ENCODE results near the gene INTS11. TPM values are rescaled to one million over a fixed set of nuclear protein-coding genes. Genes with fewer than 3 reads are reported as not detected.
A peak's percentile ranks its signal among the peaks of the same experiment; 100 is the strongest.

Gene INTS11
- total and polyA plus RNA-seq, 9 of the 15 experiments (the other 6 are each of a cell fraction or from before 2014, with no cell fraction given): 3.6 to 183 (median 110) TPM

GRCh38 chr1:1361233-1361981 lies 36.9 kb upstream of the INTS11 start:
- peak; percentile 60; the same call in 1 of the 2 replicates for TF ChIP-seq ZNF740 (CRISPR knock-in tag; IDR thresholded peaks at IDR 0.05)
- TF ChIP-seq ZNF740 (tag; IDR thresholded peaks at IDR 0.05): no peak
- TF ChIP-seq ZNF197 (CRISPR knock-in tag; IDR thresholded peaks at IDR 0.05; ENCODE audit: low read depth): no peak
- TF ChIP-seq SRSF7 (optimal IDR thresholded peaks at IDR 0.05; ENCODE audit: low read depth, low read length): no peak
- TF ChIP-seq MAX (CRISPR knock-in tag; IDR thresholded peaks at IDR 0.05): no peak
- TF ChIP-seq MTA3 (IDR thresholded peaks at IDR 0.05; ENCODE audit: borderline replicate concordance): no peak
- no peak for TF ChIP-seq FOXP1 (CRISPR knock-in tag; IDR thresholded peaks at IDR 0.05)
- no peak for TF ChIP-seq CTBP1 (IDR thresholded peaks at IDR 0.05; ENCODE audit: borderline replicate concordance)
- 0 out of 2 replicates have a peak, but pooled peaks have one; percentile 28 for TF ChIP-seq ZBTB33 (CRISPR knock-in tag; IDR thresholded peaks at IDR 0.05)
- TF ChIP-seq POLR2G (IDR thresholded peaks at IDR 0.05; ENCODE audit: low read depth, low read length): peak; percentile 49; the same call in 1 of the 2 replicates
- TF ChIP-seq ZNF518B (CRISPR knock-in tag; IDR thresholded peaks at IDR 0.05): no peak
- no peak for TF ChIP-seq ZNF511 (CRISPR knock-in tag; IDR thresholded peaks at IDR 0.05)
- TF ChIP-seq TEAD1 (CRISPR knock-in tag; IDR thresholded peaks at IDR 0.05): no peak

More at GRCh38 chr1:1361233-1361981, 36.9 kb upstream of the INTS11 start:
- Histone ChIP-seq H3K27me3 (ENCODE audit: control insufficient read depth in 2 of 2, insufficient read depth in 2 of 2, low read length in 2 of 2) (no peaks in the 10 kb centered on the region; a peak in 1 of 5 replicates), H3K36me3 (ENCODE audit: control insufficient read depth, insufficient read depth, low read length) (no peaks in the 10 kb centered on the region), H3K4me1 (replicated peaks in 1 of 2; ENCODE audit: control insufficient read depth in 2 of 2, insufficient read depth in 2 of 2, low read length in 2 of 2) (peaks cover 19 to 57% of the 10 kb centered on the region in 2 experiments), H3K27ac (ENCODE audit: extremely low read depth, low read depth, low read length) (no peak overlapping the region; the same call in 2 of the 3 replicates), H3K79me2 (ENCODE audit: control insufficient read depth, insufficient read depth, low read length) (peaks cover 10% of the 10 kb centered on the region; the same call in 2 of the 3 replicates), H3K9me3 (replicated peaks; ENCODE audit: control insufficient read depth, insufficient read depth, low read depth, low read length) (peaks cover 8% of the 10 kb centered on the region), H4K20me1 (replicated peaks; ENCODE audit: control insufficient read depth, insufficient read depth, low read length) (no peaks in the 10 kb centered on the region), H2AFZ (ENCODE audit: low read depth, low read length) (0 out of 2 replicates have a peak overlapping the region, but pooled peaks have one; percentile 20), H3K4me3 (no peak overlapping the region), H3K9ac (ENCODE audit: insufficient read depth in 1 of 2, low read depth in 2 of 2, low read length in 2 of 2) (no peak overlapping the region), H3K4me2 (ENCODE audit: insufficient read depth, low read length) (no peak overlapping the region), H3K9me1 (ENCODE audit: control insufficient read depth, insufficient read depth, low read length) (no peaks in the 10 kb centered on the region)
- in situ Hi-C loops (cut with MboI) (loop anchor here (10.0 kb wide), 1 partner anchor 553 kb away; the partner anchor contains the start of genes CALML6 and TMEM52), intact Hi-C loops (cut with micrococcal nuclease) (no loop called here)
- DNase-seq (ENCODE audit: extremely low read depth in 1 of 4, low spot score in 3 of 4) (no peak), FAIRE-seq (no peak), ATAC-seq (no peak)
- ChIA-PET CTCF (ENCODE audit: low intra/inter-chr PET ratio) (no interaction called here), POLR2A (no interaction called here)
- BruUV-seq (replicated peaks): no TSS peak
- WGBS (ENCODE audit: insufficient coverage, low coverage, missing lambda C conversion rate): 80% methylated on average over 28 of the region's 35 CpGs

All from K562 (cell line).